Right lobe of liver (tissue), 6 donors: ENCODE measurements around the gene CCDC39. TPM values are rescaled to one million over a fixed set of nuclear protein-coding genes. Genes with fewer than 3 reads are reported as not detected.
"Not testable (repeated sequence)": the region's sequence is repeated elsewhere in the genome, so short reads cannot be mapped to it uniquely, and the experiment has no call there.

ENCODE experiments used
- ATAC-seq, 4 donors: fragments of 200-7000 bp; cut with Tn5 transposase; one replicate each; pipeline ENCODE4 v1.9.1; 2020; ENCODE audit warnings: mild to moderate bottlenecking in 4 of 4, moderate library complexity in 4 of 4
- DNase-seq, 3 donors: peaks; one replicate each; pipeline ENCODE4 v3.0.0-alpha.2; 2020
- H3K27ac ChIP-seq, 3 donors: fragments of 200-600 bp; one replicate each; pipeline ENCODE4 v1.8.0; 2022
- H3K27me3 ChIP-seq, 2 donors: fragments of 200-600 bp; one replicate each; pipeline ENCODE4 v1.8.0; 2022
- H3K36me3 ChIP-seq, 4 donors: fragments of 200-600 bp; sonication (generic) in 1 of 4; one replicate each; pipeline versions ENCODE4 v1.5.1 to v1.8.0; 2017 to 2022; ENCODE audit warnings: control low read depth in 1 of 4
- H3K4me1 ChIP-seq, 4 donors: fragments of 200-600 bp; sonication (generic) in 1 of 4; one replicate each; pipeline versions ENCODE4 v1.5.1 to v1.8.0; 2017 to 2022; ENCODE audit warnings: control low read depth in 1 of 4
- H3K4me3 ChIP-seq, 3 donors: fragments of 200-600 bp; one replicate each; pipeline ENCODE4 v1.8.0; 2022
- H3K9me3 ChIP-seq, 4 donors: fragments of 200-600 bp; sonication (generic) in 1 of 4; one replicate each; pipeline versions ENCODE4 v1.5.1 to v1.8.0; 2017 to 2022; ENCODE audit warnings: control low read depth in 1 of 4
- POLR2A ChIP-seq: fragments of 450-650 bp; IDR thresholded peaks from one replicate; pipeline ENCODE4 v1.6.1; 2017; ENCODE audit warnings: antibody characterized with exemption, mild to moderate bottlenecking
- WGBS: methylation state at CpG from one replicate; pipeline ENCODE4 v1.1.6; 2018; ENCODE audit warnings: low coverage, low lambda C conversion rate; ENCODE audit not compliant: insufficient coverage; ENCODE audit errors: missing lambda C conversion rate; 5-methylcytosine and 5-hydroxymethylcytosine counted together
- intact Hi-C, 2 donors: fragments of 100-400 bp; cut with DNase I; formaldehyde crosslinking; loops; one replicate each; pipeline versions ENCODE4 v1.11.2 to v1.14.1; 2022
- total RNA-seq, 6 experiments: library from RNA; depleted of rRNA in 2 of 6; stranded (reverse); fragments of >200 nt in 2 of 6; fragmentation: NEBNext Ultra II Directional in 3 of 6; extraction: Animal tissue kit (Norgen Biotek cat#: 25700) in 3 of 6; gene quantifications; one replicate each; pipeline versions ENCODE4 v1.1.0 to v1.2.4, GENCODE V29; 2016 to 2023
- TF ChIP-seq, protein P1 (sequence below), 4 donors: fragments of 200-600 bp in 3 of 4; fragments of 450-650 bp in 1 of 4; IDR thresholded peaks; one replicate each; pipeline versions ENCODE4 v1.5.1 to v1.8.0; 2016 to 2022; ENCODE audit warnings: antibody characterized with exemption in 4 of 4, mild to moderate bottlenecking in 2 of 4
- donor health status: DM: no; HTN: yes; CAD: no.
- donor health status: DM: no; HTN: no; CAD: no.
- donor health status: DM: no; HTN: no; CAD: no.
- donor health status: DM: no; HTN: yes; CAD: no.
- donor health status: DM: no; HTN: yes; CAD: no.

Gene CCDC39
- total RNA-seq, 6 experiments from 2014 or later, result not detected

DNA sequence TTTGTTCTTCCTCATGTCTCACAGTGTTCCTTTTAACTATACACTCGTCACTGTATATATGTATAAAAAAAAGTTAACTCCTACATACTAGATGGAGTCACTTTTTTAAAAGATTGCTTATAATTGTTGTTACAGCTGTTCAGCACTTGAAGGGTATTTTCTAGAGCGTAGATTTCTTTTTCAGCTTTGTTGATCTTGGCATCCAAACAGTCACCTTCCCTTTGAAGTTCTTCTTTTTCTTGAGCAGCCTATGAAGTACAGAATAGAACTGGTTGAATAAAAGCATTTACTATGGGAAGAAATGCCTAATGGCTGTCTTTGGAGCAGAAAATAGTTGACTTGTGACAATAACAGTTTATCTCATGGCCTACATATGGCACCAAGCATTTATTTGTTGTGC lies 59.6 kb downstream of the CCDC39 start:
- no peaks in the 10 kb centered on the region for H3K36me3 ChIP-seq
- no peaks in the 10 kb centered on the region for H3K9me3 ChIP-seq
- DNase-seq, result no peak
- intact Hi-C loops, result no loop called here
- no peaks in the 10 kb centered on the region for H3K4me1 ChIP-seq
- WGBS, result 80% methylated on average over 2 of the region's 2 CpGs
- H3K27me3 ChIP-seq, result no peaks in the 10 kb centered on the region
- no peak overlapping the region for H3K27ac ChIP-seq
- no peak for TF ChIP-seq POLR2A
- TF ChIP-seq, protein P1, sequence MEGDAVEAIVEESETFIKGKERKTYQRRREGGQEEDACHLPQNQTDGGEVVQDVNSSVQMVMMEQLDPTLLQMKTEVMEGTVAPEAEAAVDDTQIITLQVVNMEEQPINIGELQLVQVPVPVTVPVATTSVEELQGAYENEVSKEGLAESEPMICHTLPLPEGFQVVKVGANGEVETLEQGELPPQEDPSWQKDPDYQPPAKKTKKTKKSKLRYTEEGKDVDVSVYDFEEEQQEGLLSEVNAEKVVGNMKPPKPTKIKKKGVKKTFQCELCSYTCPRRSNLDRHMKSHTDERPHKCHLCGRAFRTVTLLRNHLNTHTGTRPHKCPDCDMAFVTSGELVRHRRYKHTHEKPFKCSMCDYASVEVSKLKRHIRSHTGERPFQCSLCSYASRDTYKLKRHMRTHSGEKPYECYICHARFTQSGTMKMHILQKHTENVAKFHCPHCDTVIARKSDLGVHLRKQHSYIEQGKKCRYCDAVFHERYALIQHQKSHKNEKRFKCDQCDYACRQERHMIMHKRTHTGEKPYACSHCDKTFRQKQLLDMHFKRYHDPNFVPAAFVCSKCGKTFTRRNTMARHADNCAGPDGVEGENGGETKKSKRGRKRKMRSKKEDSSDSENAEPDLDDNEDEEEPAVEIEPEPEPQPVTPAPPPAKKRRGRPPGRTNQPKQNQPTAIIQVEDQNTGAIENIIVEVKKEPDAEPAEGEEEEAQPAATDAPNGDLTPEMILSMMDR (IDR thresholded peaks at IDR 0.05), result no peak
- ATAC-seq, result no peak
- no peak overlapping the region for H3K4me3 ChIP-seq

DNA sequence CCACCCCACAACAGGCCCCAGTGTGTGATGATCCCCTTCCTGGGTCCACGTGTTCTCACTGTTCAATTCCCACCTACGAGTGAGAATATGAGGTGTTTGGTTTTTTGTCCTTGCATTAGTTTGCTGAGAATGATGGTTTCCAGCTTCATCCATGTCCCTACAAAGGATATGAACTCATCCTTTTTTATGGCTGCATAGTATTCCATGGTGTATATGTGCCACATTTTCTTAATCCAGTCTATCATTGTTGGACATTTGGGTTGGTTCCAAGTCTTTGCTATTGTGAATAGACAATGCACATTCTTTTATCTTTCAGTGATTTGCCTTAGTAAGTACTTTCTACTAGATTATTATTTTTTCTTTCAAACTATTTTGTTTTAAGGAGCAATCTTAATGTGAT lies 60.7 kb downstream of the CCDC39 start:
- ATAC-seq, result not testable (repeated sequence)

DNA sequence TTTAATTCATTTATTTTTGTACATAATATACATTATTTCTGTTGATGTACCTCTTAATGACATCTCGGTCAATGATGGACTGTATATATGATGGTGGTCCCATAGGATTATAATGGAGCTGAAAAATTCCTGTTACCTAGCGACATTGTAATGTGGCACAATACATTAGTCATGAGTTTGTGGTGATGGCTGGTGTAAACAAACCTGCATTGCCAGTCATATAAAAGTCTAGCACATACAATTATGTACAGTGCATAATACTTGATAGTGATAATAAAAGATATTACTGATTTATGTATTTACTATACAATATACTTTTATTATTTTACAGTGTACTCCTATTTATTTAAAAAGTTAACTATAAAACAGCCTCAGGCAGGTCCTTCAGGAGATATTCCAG lies 62.2 kb downstream of the CCDC39 start:
- WGBS, result 94% methylated on average over 2 of the region's 2 CpGs
- DNase-seq (no peak), ATAC-seq (no peak)
- Histone ChIP-seq H3K4me3 (no peak overlapping the region), H3K36me3 (peaks cover 0 to 9% (median 0%) of the 10 kb centered on the region in 4 donors), H3K9me3 (no peaks in the 10 kb centered on the region), H3K27ac (no peak overlapping the region), H3K27me3 (no peaks in the 10 kb centered on the region), H3K4me1 (no peaks in the 10 kb centered on the region)
- intact Hi-C loops, result no loop called here
- no peak for TF ChIP-seq POLR2A
- TF ChIP-seq, protein P1 (IDR thresholded peaks at IDR 0.05), result no peak

More for the DNA sequence above, 60.7 kb downstream of the CCDC39 start:
- H3K4me1 ChIP-seq, H3K4me3 ChIP-seq, H3K36me3 ChIP-seq, intact Hi-C loops, H3K27me3 ChIP-seq, H3K27ac ChIP-seq, DNase-seq, H3K9me3 ChIP-seq: not testable (repeated sequence)
- WGBS, result 94% methylated on average over 2 of the region's 2 CpGs

DNA sequence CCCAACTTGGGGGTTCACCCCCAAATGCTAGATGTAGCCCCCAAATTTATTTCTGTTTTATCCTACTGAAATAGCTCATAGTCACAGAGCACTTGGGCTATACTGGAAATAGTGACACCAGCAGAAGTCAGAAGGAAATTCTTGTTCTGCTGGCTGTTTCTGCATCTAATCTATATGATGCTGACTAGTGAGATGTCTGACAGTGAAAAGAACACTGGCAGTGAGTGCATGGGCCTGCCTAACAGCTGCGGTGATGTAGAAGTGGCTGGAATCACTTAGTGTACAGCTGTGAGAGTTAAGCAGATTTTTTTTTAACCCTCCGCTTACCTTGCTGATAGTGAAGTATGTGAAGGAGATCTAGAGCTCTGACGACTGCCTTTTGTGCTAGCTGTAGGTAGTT lies 63.3 kb downstream of the CCDC39 start:
- no peak for ATAC-seq
- 73% methylated on average over 3 of the region's 3 CpGs for WGBS
- intact Hi-C loops, result no loop called here
- TF ChIP-seq, protein P1 (IDR thresholded peaks at IDR 0.05), result no peak
- TF ChIP-seq POLR2A, result no peak
- Histone ChIP-seq H3K27ac (no peak overlapping the region), H3K27me3 (no peaks in the 10 kb centered on the region), H3K4me1 (no peaks in the 10 kb centered on the region), H3K4me3 (no peak overlapping the region), H3K9me3 (no peaks in the 10 kb centered on the region), H3K36me3 (peaks cover 0 to 17% (median 3%) of the 10 kb centered on the region in 4 donors)
- DNase-seq, result no peak

DNA sequence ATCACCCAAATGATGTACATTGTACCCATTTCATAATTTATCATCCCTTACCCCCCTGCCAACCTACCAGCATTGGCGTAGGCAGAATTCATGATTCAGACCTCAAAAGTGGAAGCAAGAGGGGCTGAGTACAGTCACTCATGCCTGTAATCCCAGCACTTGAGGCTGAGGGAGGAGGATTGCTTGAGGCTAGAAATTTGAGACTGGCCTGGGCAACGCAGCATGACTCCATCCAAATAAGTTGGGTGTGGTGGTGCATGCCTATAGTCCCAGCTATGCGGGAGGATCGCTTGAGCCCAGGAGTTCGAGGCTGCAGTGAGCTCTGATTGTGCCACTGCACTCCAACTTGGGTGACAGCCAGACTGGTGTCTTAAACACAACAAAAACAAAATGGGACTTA lies 66.9 kb downstream of the CCDC39 start:
- no peak for TF ChIP-seq POLR2A
- TF ChIP-seq, protein P1 (IDR thresholded peaks at IDR 0.05), result no peak
- no peak overlapping the region for H3K4me3 ChIP-seq
- no peak for DNase-seq
- H3K36me3 ChIP-seq, result peaks cover 10 to 53% (median 27%) of the 10 kb centered on the region in 4 donors
- H3K27ac ChIP-seq, result no peak overlapping the region
- ATAC-seq, result no peak
- H3K9me3 ChIP-seq, result no peaks in the 10 kb centered on the region
- 92% methylated on average over 2 of the region's 5 CpGs for WGBS
- H3K4me1 ChIP-seq, result no peaks in the 10 kb centered on the region
- intact Hi-C loops, result no loop called here
- H3K27me3 ChIP-seq, result no peaks in the 10 kb centered on the region
